ENCODE measurements around the gene SEC61A2. TPM values are rescaled to one million over a fixed set of nuclear protein-coding genes. Genes with fewer than 3 reads are reported as not detected.

The SEC61A2 gene
- total RNA-seq, 4 donors from 2014 or later = 1.5 to 15.1 (median 7.6) TPM

DNA sequence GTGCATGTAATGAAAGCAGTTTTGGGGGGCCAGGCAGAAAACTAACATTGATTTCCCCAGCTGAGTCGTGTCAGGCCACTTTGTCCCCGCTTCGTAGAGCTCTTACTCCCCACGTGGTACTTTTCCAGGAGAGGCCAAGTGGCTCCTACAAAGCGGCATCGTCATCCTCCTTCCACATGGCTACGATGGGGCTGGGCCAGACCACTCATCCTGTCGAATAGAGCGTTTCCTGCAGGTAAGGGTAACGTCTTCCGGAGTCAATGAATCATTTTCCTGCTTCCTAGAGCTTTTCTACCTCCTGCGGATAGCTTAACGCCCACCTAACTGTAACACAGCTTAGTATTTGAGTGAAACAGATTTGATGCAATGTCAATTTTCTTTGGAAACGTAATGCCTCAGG lies 21.7 kb upstream of the SEC61A2 start:
- WGBS, 2 donors (ENCODE audit: low coverage in 1 of 2) = 94 to 97% methylated on average over 7 to 14 of the region's 14 CpGs
- Histone ChIP-seq H3K36me3 (peaks cover 0 to 43% (median 19%) of the 10 kb centered on the region in 4 donors), H3K9me3 (no peaks in the 10 kb centered on the region), H3K4me3 (no peak overlapping the region), H3K4me1 (no peaks in the 10 kb centered on the region), H3K27ac (no peak overlapping the region), H3K27me3 (no peaks in the 10 kb centered on the region)
- in situ Hi-C loops (cut with MboI; ENCODE audit: low pct_ligation_motif_present in 1 of 4, low pct_unique_long_range_greater_than_20kb in 1 of 4, low sequenced_read_pairs in 3 of 4) = no loop called here
- DNase-seq = no peak
- TF ChIP-seq, protein P1, sequence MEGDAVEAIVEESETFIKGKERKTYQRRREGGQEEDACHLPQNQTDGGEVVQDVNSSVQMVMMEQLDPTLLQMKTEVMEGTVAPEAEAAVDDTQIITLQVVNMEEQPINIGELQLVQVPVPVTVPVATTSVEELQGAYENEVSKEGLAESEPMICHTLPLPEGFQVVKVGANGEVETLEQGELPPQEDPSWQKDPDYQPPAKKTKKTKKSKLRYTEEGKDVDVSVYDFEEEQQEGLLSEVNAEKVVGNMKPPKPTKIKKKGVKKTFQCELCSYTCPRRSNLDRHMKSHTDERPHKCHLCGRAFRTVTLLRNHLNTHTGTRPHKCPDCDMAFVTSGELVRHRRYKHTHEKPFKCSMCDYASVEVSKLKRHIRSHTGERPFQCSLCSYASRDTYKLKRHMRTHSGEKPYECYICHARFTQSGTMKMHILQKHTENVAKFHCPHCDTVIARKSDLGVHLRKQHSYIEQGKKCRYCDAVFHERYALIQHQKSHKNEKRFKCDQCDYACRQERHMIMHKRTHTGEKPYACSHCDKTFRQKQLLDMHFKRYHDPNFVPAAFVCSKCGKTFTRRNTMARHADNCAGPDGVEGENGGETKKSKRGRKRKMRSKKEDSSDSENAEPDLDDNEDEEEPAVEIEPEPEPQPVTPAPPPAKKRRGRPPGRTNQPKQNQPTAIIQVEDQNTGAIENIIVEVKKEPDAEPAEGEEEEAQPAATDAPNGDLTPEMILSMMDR (IDR thresholded peaks at IDR 0.05) = no peak
- no peak for TF ChIP-seq POLR2A (IDR thresholded peaks at IDR 0.05)
- TF ChIP-seq EP300 (IDR thresholded peaks at IDR 0.05; ENCODE audit: low read depth) = no peak
- TF ChIP-seq POLR2AphosphoS5 (IDR thresholded peaks at IDR 0.05) = no peak
- intact Hi-C loops (cut with DNase I; ENCODE audit: low total_unique reads) = no loop called here

DNA sequence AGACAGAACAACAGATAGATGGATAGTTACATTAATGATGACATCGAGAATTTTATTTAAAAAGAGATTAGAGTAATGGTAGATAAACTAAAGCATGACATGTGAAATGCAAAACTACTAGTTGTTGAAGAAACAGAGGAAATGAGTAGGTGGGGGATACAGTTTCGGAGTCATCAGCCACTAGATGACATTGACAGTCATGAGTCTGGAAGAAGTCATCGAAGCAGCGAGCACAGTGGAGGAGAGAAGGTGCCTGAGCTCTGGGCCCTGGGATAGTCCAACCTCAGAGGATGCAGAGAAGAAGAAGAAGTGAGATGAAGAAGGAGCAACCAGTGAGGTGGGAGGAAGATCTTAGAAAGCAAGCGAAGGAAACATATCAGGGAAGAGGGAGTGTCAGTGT lies 20.2 kb upstream of the SEC61A2 start:
- TF ChIP-seq EP300 (IDR thresholded peaks at IDR 0.05; ENCODE audit: low read depth) (no peak), POLR2AphosphoS5 (IDR thresholded peaks at IDR 0.05) (no peak), POLR2A (IDR thresholded peaks at IDR 0.05) (no peak)
- TF ChIP-seq, protein P1 (IDR thresholded peaks at IDR 0.05) = no peak
- H3K9me3 ChIP-seq = no peaks in the 10 kb centered on the region
- no peak overlapping the region for H3K4me3 ChIP-seq
- no peak for DNase-seq
- intact Hi-C loops (cut with DNase I; ENCODE audit: low total_unique reads) = no loop called here
- no peak overlapping the region for H3K27ac ChIP-seq
- peaks cover 0 to 41% (median 18%) of the 10 kb centered on the region in 4 donors for H3K36me3 ChIP-seq
- no peaks in the 10 kb centered on the region for H3K4me1 ChIP-seq
- WGBS, 2 donors (ENCODE audit: low coverage in 1 of 2) = 98 to 100% methylated on average over 5 of the region's 5 CpGs
- no peaks in the 10 kb centered on the region for H3K27me3 ChIP-seq
- in situ Hi-C loops (cut with MboI; ENCODE audit: low pct_ligation_motif_present in 1 of 4, low pct_unique_long_range_greater_than_20kb in 1 of 4, low sequenced_read_pairs in 3 of 4) = no loop called here

DNA sequence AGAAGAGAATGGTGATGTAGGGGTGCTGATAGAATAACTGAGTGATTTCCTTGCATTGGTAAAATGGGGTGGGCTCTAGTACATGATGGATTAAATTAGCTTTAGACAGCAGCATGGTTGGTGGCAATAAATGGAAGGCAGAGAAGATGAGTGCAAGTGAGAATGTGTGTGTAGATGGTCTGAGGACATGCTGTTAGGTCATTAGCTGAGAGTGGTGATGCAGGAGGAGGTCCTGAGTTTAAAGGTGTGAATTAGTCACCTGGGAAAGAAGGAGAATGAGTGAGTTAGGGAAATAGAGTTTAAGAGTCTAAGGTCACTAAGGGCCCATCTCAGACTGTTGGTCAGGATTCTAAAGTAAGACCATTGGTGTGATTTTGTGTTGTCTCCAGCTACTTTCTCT lies 17.9 kb upstream of the SEC61A2 start:
- Histone ChIP-seq H3K27ac (no peak overlapping the region), H3K27me3 (no peaks in the 10 kb centered on the region), H3K4me3 (no peak overlapping the region), H3K9me3 (no peaks in the 10 kb centered on the region), H3K36me3 (peaks cover 0 to 22% (median 8%) of the 10 kb centered on the region in 4 donors), H3K4me1 (no peaks in the 10 kb centered on the region)
- DNase-seq = no peak
- TF ChIP-seq POLR2A (IDR thresholded peaks at IDR 0.05) (no peak), POLR2AphosphoS5 (IDR thresholded peaks at IDR 0.05) (no peak), EP300 (IDR thresholded peaks at IDR 0.05; ENCODE audit: low read depth) (no peak)
- TF ChIP-seq, protein P1 (IDR thresholded peaks at IDR 0.05) = no peak
- intact Hi-C loops (cut with DNase I; ENCODE audit: low total_unique reads) (no loop called here), in situ Hi-C loops (cut with MboI; ENCODE audit: low pct_ligation_motif_present in 1 of 4, low pct_unique_long_range_greater_than_20kb in 1 of 4, low sequenced_read_pairs in 3 of 4) (no loop called here)

DNA sequence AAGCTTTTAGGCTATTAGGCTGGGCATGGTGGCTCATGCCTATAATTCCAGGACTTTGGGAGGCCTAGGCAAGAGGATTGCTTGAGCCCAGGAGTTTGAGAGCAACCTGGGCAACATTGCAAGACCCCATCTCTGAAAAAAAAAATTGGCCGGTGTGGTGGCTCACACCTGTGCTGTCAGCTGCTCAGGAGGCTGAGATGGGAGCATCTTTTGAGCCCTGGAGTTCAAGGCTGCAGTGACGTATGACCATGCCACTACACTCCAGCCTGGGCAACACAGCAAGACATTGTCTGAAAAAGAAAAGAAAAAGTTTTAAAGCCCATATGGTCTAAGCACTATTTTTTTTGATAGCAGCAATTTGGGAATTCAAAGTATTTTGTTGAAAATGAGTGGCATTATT lies 15.8 kb upstream of the SEC61A2 start:
- intact Hi-C loops (cut with DNase I; ENCODE audit: low total_unique reads) (no loop called here), in situ Hi-C loops (cut with MboI; ENCODE audit: low pct_ligation_motif_present in 1 of 4, low pct_unique_long_range_greater_than_20kb in 1 of 4, low sequenced_read_pairs in 3 of 4) (no loop called here)
- Histone ChIP-seq H3K27ac (peak overlapping the region in 1 of 4 donors; percentile 28), H3K4me3 (no peak overlapping the region), H3K9me3 (no peaks in the 10 kb centered on the region), H3K27me3 (no peaks in the 10 kb centered on the region), H3K36me3 (peaks cover 0 to 26% (median 4%) of the 10 kb centered on the region in 4 donors), H3K4me1 (no peaks in the 10 kb centered on the region)
- 94 to 98% methylated on average over 2 of the region's 2 CpGs for WGBS, 2 donors (ENCODE audit: low coverage in 1 of 2)
- no peak for DNase-seq
- no peak for TF ChIP-seq POLR2AphosphoS5 (IDR thresholded peaks at IDR 0.05)
- TF ChIP-seq, protein P1 (IDR thresholded peaks at IDR 0.05) = no peak
- no peak for TF ChIP-seq POLR2A (IDR thresholded peaks at IDR 0.05)
- TF ChIP-seq EP300 (IDR thresholded peaks at IDR 0.05; ENCODE audit: low read depth) = no peak

Measured in transverse colon (tissue), 4 donors.